Upper lobe of right lung (tissue), 1 donor: ENCODE results near the gene LRFN3. TPM values are rescaled to one million over a fixed set of nuclear protein-coding genes. Genes with fewer than 3 reads are reported as not detected.
"Not testable (repeated sequence)": the region's sequence is repeated elsewhere in the genome, so short reads cannot be mapped to it uniquely, and the experiment has no call there.

Source experiments
- ATAC-seq: fragments of 200-7000 bp; cut with Tn5 transposase; one replicate; pipeline ENCODE4 v1.9.1; 2020; ENCODE audit warnings: mild to moderate bottlenecking, moderate library complexity
- DNase-seq: peaks from one replicate; pipeline ENCODE4 v3.0.0-alpha.2; 2020
- H3K27ac ChIP-seq: fragments of 200-600 bp; one replicate; pipeline ENCODE4 v1.8.0; 2022
- H3K27me3 ChIP-seq: fragments of 200-600 bp; one replicate; pipeline ENCODE4 v1.8.0; 2022; ENCODE audit warnings: mild to moderate bottlenecking
- H3K36me3 ChIP-seq: fragments of 200-600 bp; one replicate; pipeline ENCODE4 v1.8.0; 2022
- H3K4me1 ChIP-seq: fragments of 200-600 bp; one replicate; pipeline ENCODE4 v1.8.0; 2022
- H3K4me3 ChIP-seq: fragments of 200-600 bp; one replicate; pipeline ENCODE4 v1.8.0; 2022; ENCODE audit warnings: mild to moderate bottlenecking
- H3K9me3 ChIP-seq: fragments of 200-600 bp; one replicate; pipeline ENCODE4 v1.8.0; 2022
- intact Hi-C: fragments of 100-400 bp; cut with DNase I; formaldehyde crosslinking; loops from one replicate; pipeline ENCODE4 v1.11.0; 2022
- total RNA-seq: library from RNA; stranded (reverse); fragmentation: NEBNext Ultra II Directional; extraction: Animal tissue kit (Norgen Biotek cat#: 25700); gene quantifications from one replicate; pipeline ENCODE4 v1.2.1, GENCODE V29; 2021
- TF ChIP-seq, protein P1 (sequence below): fragments of 200-600 bp; IDR thresholded peaks from one replicate; pipeline ENCODE4 v1.8.0; 2022; ENCODE audit warnings: antibody characterized with exemption
- donor health status: DM: no; HTN: yes; CAD: no; lungs with severe emphysema.

LRFN3 gene
- total RNA-seq, 1 donor from 2014 or later, result 10.5 TPM

DNA sequence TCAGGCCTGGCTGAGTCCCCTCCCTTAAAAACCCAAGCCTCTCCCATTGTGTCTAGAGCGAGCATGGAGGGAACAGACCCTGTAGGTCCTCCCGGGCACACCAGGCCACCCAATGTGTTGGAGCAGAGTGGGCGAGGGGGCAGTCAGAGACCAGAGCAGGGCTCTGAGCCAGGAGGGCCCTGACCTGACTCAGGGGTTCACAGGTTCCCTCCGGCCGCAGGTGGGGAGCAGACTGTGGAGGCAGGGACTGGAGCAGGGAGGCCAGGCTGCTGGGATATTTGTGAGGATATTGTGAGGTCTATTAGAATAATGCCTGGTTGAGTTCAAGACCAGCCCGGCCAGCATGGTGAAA lies 26.5 kb upstream of the LRFN3 start:
- Histone ChIP-seq H3K36me3 (no peaks in the 10 kb centered on the region), H3K4me1 (peaks cover 10% of the 10 kb centered on the region), H3K27ac (peak overlapping the region; percentile 74), H3K4me3 (no peak overlapping the region), H3K9me3 (no peaks in the 10 kb centered on the region), H3K27me3 (no peaks in the 10 kb centered on the region)
- ATAC-seq, result no peak
- intact Hi-C loops, result no loop called here
- no peak for DNase-seq
- TF ChIP-seq, protein P1, sequence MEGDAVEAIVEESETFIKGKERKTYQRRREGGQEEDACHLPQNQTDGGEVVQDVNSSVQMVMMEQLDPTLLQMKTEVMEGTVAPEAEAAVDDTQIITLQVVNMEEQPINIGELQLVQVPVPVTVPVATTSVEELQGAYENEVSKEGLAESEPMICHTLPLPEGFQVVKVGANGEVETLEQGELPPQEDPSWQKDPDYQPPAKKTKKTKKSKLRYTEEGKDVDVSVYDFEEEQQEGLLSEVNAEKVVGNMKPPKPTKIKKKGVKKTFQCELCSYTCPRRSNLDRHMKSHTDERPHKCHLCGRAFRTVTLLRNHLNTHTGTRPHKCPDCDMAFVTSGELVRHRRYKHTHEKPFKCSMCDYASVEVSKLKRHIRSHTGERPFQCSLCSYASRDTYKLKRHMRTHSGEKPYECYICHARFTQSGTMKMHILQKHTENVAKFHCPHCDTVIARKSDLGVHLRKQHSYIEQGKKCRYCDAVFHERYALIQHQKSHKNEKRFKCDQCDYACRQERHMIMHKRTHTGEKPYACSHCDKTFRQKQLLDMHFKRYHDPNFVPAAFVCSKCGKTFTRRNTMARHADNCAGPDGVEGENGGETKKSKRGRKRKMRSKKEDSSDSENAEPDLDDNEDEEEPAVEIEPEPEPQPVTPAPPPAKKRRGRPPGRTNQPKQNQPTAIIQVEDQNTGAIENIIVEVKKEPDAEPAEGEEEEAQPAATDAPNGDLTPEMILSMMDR, result no peak

DNA sequence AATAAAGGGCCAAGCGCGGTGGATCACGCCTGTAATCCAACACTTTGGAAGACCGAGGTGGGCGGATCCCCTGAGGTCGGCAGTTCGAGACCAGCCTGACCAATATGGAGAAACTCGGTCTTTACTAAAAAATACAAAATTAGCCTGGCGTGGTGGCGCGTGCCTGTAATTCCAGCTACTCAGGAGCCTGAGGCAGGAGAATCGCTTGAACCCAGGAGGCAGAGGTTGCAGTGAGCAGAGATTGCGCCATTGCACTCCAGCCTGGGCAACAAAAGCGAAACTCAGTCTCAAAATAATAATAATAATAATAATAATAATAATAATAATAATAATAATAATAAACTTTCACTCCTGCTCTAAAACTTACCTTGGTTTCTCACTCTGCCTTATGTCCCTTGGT lies 25.8 kb upstream of the LRFN3 start:
- H3K36me3 ChIP-seq, H3K27me3 ChIP-seq, H3K9me3 ChIP-seq, ATAC-seq, DNase-seq, intact Hi-C loops, H3K4me3 ChIP-seq: not testable (repeated sequence)
- Histone ChIP-seq H3K4me1 (peaks cover 10% of the 10 kb centered on the region), H3K27ac (peak overlapping the region; percentile 74)

DNA sequence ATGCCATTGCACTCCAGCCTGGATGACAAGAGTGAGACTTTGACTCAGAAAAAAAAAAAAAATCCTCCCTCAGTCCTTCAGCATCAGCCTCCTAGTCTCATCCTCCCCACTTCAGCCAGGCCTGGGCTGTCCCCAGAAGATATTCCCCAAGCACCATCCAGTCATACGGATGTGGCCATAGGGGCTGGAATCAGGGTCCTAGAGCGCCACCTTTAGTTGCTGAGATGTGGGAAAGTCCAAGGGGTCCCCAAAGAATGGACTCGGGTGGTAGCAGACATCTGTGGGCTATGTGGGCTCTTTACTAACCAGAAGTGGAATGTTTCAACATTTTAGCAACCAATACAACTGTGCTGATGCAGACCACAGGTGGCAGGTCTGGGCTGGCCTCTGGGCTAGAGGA lies 25.0 kb upstream of the LRFN3 start:
- Histone ChIP-seq H3K4me3 (no peak overlapping the region), H3K27ac (no peak overlapping the region), H3K4me1 (peaks cover 10% of the 10 kb centered on the region), H3K27me3 (no peaks in the 10 kb centered on the region), H3K9me3 (no peaks in the 10 kb centered on the region), H3K36me3 (no peaks in the 10 kb centered on the region)
- ATAC-seq (no peak), DNase-seq (no peak)
- intact Hi-C loops, result no loop called here
- TF ChIP-seq, protein P1, result no peak

DNA sequence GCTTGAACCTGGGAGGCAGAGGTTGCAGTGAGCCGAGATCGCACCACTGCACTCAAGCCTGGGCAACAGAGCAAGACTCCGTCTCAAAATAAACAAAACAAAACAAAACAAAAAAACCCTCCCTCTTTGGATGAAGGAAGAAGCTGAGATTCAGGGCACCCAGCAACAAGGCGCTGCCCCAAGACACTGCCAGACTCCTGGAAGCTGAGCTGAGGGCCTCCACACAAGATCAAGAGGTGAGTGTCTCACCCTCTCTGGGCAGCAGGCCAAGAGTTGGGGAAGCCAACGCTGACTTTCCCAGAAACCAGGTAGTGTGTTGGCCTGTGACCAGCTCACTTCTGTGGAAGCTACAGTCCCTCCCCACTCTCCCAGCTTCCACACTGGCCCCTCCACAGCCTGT lies 24.4 kb upstream of the LRFN3 start:
- H3K4me3 ChIP-seq, result no peak overlapping the region
- TF ChIP-seq, protein P1, result no peak
- no peaks in the 10 kb centered on the region for H3K9me3 ChIP-seq
- intact Hi-C loops, result no loop called here
- no peaks in the 10 kb centered on the region for H3K27me3 ChIP-seq
- H3K27ac ChIP-seq, result no peak overlapping the region
- ATAC-seq (no peak), DNase-seq (peak; percentile 72)
- peaks cover 6% of the 10 kb centered on the region for H3K4me1 ChIP-seq
- no peaks in the 10 kb centered on the region for H3K36me3 ChIP-seq

DNA sequence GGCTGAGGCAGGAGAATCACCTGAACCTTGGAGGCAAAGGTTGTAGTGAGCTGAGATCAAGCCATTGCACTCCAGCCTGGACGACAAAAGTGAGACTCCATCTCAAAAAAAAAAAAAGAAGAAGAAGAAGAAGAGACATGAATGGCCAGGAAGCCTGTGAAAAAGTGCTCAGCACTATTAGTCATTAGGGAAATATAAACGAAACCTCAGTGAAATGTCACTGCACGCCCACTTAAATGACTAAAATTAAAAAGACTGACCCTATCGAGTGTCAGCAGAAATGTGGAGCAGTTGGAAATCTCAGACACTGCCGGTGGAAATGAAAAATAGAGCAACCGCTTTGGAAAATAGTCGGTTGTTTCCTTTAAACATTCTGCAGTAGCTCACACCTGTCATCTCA lies 22.6 kb upstream of the LRFN3 start:
- Histone ChIP-seq H3K27ac (no peak overlapping the region), H3K4me1 (peaks cover 5% of the 10 kb centered on the region), H3K9me3 (no peaks in the 10 kb centered on the region), H3K27me3 (no peaks in the 10 kb centered on the region), H3K36me3 (no peaks in the 10 kb centered on the region), H3K4me3 (no peak overlapping the region)
- intact Hi-C loops, result no loop called here
- DNase-seq (no peak), ATAC-seq (no peak)
- TF ChIP-seq, protein P1, result no peak

DNA sequence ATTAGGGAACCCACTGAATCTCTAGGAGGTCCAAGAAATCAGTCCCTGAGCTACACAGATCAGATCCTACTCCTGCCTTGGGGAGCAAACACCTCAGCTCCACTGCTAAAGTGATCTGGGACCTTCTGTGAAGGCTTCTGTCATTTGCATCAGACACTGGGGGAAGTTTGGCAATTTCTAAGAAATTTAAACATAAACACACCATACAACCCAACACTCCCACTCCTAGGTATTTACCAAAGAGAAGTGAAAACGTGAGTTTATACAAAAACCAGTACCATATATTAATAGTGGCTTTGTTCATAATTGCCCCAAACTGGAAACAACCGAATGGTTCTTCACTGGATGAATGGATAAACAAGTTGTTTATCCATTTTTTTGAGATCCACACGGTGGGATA lies 20.7 kb upstream of the LRFN3 start:
- no peaks in the 10 kb centered on the region for H3K27me3 ChIP-seq
- DNase-seq (no peak), ATAC-seq (peak; percentile 49)
- peaks cover 5% of the 10 kb centered on the region for H3K4me1 ChIP-seq
- intact Hi-C loops, result no loop called here
- no peak overlapping the region for H3K4me3 ChIP-seq
- H3K36me3 ChIP-seq, result no peaks in the 10 kb centered on the region
- H3K9me3 ChIP-seq, result no peaks in the 10 kb centered on the region
- TF ChIP-seq, protein P1, result no peak
- no peak overlapping the region for H3K27ac ChIP-seq
